Activated naive CD8-positive, alpha-beta T cell treated with anti-CD3 and anti-CD28 coated beads, Interleukin-2, amount 50 U/mL, for 24 hours (primary cell): ENCODE measurements around the gene LZTS3.
A peak's percentile ranks its signal among the peaks of the same experiment; 100 is the strongest.
"Not testable (repeated sequence)": the region's sequence is repeated elsewhere in the genome, so short reads cannot be mapped to it uniquely, and the experiment has no call there.

Source experiments
- ATAC-seq: fragments of 150-1000 bp; cut with Tn5 transposase; one replicate; pipeline ENCODE4 v1.10.0; 2021
- DNase-seq: peaks from one replicate; pipeline ENCODE4 v3.0.0; 2021
- H3K27ac Mint-ChIP-seq: one replicate; pipeline ENCODE4 v1.8.0; 2021; ENCODE audit warnings: mild to moderate bottlenecking, mixed read lengths
- H3K27me3 Mint-ChIP-seq: one replicate; pipeline ENCODE4 v1.8.0; 2021; ENCODE audit warnings: mixed read lengths
- H3K36me3 Mint-ChIP-seq: one replicate; pipeline ENCODE4 v1.8.0; 2021; ENCODE audit warnings: low read depth, mixed read lengths
- H3K4me1 Mint-ChIP-seq: one replicate; pipeline ENCODE4 v1.8.0; 2021; ENCODE audit warnings: mixed read lengths
- H3K4me3 Mint-ChIP-seq: one replicate; pipeline ENCODE4 v1.8.0; 2021; ENCODE audit warnings: mild to moderate bottlenecking, moderate library complexity, mixed read lengths
- H3K9me3 Mint-ChIP-seq: one replicate; pipeline ENCODE4 v1.8.0; 2021; ENCODE audit warnings: mixed read lengths

LZTS3 gene

GRCh38 chr20:3121955-3122610 is 51.3 kb downstream of the LZTS3 start:
- DNase-seq (no peak), ATAC-seq (no peak)
- Mint-ChIP-seq H3K4me1 (peaks cover 36% of the 10 kb centered on the region), H3K27me3 (no peaks in the 10 kb centered on the region), H3K36me3 (peaks cover 37% of the 10 kb centered on the region), H3K9me3 (peaks cover 4% of the 10 kb centered on the region), H3K27ac (peak overlapping the region; percentile 60), H3K4me3 (no peak overlapping the region)

- peaks cover 37% of the 10 kb centered on the region for H3K36me3 Mint-ChIP-seq
- peaks cover 4% of the 10 kb centered on the region for H3K9me3 Mint-ChIP-seq
- H3K27me3 Mint-ChIP-seq: no peaks in the 10 kb centered on the region
- no peak for ATAC-seq
- no peak overlapping the region for H3K4me3 Mint-ChIP-seq
- no peak for DNase-seq
- H3K4me1 Mint-ChIP-seq: peaks cover 39% of the 10 kb centered on the region
- H3K27ac Mint-ChIP-seq: no peak overlapping the region
These were observed 52.0 kb downstream of the LZTS3 start for GRCh38 chr20:3121271-3121911.

GRCh38 chr20:3119044-3119443 is 54.3 kb downstream of the LZTS3 start:
- Mint-ChIP-seq H3K4me3 (no peak overlapping the region), H3K27ac (no peak overlapping the region), H3K27me3 (no peaks in the 10 kb centered on the region), H3K36me3 (peaks cover 34% of the 10 kb centered on the region), H3K9me3 (peaks cover 4% of the 10 kb centered on the region), H3K4me1 (peaks cover 44% of the 10 kb centered on the region)
- no peak for DNase-seq
- ATAC-seq: no peak

GRCh38 chr20:3117839-3118379 is 55.4 kb downstream of the LZTS3 start:
- H3K27me3 Mint-ChIP-seq, H3K9me3 Mint-ChIP-seq, H3K4me3 Mint-ChIP-seq, H3K27ac Mint-ChIP-seq: not testable (repeated sequence)
- ATAC-seq (peak; percentile 54), DNase-seq (peak; percentile 35)
- Mint-ChIP-seq H3K36me3 (peaks cover 34% of the 10 kb centered on the region), H3K4me1 (peaks cover 36% of the 10 kb centered on the region)

- H3K27ac Mint-ChIP-seq: no peak overlapping the region
These were observed 57.0 kb downstream of the LZTS3 start for GRCh38 chr20:3116341-3116740.

GRCh38 chr20:3115190-3116107 is 57.9 kb downstream of the LZTS3 start:
- Mint-ChIP-seq H3K4me3 (no peak overlapping the region), H3K27me3 (no peaks in the 10 kb centered on the region), H3K9me3 (no peaks in the 10 kb centered on the region), H3K4me1 (peaks cover 13% of the 10 kb centered on the region), H3K27ac (no peak overlapping the region), H3K36me3 (peaks cover 10% of the 10 kb centered on the region)
- DNase-seq (no peak), ATAC-seq (peak; percentile 21)

More at GRCh38 chr20:3116341-3116740, 57.0 kb downstream of the LZTS3 start:
- no peaks in the 10 kb centered on the region for H3K27me3 Mint-ChIP-seq
- no peak overlapping the region for H3K4me3 Mint-ChIP-seq
- peaks cover 21% of the 10 kb centered on the region for H3K4me1 Mint-ChIP-seq
- DNase-seq: no peak
- H3K36me3 Mint-ChIP-seq: peaks cover 18% of the 10 kb centered on the region
- H3K9me3 Mint-ChIP-seq: no peaks in the 10 kb centered on the region
- ATAC-seq: no peak
